Endodermal cell (in vitro differentiated cells): ENCODE results near the gene TRIM61. TPM values are rescaled to one million over a fixed set of nuclear protein-coding genes. Genes with fewer than 3 reads are reported as not detected.

Experiments used
- DNase-seq: peaks from one replicate; pipeline ENCODE4 v3.0.0-alpha.2; 2017
- H3K27ac ChIP-seq: 2 replicates; pipeline ENCODE4 v1.5.1; 2013; ENCODE audit warnings: mild to moderate bottlenecking, low read depth, low read length, moderate library complexity
- H3K27me3 ChIP-seq: 2 replicates; pipeline ENCODE4 v1.6.1; 2013; ENCODE audit warnings: mild to moderate bottlenecking, low read length, moderate library complexity; ENCODE audit not compliant: insufficient read depth, control insufficient read depth, poor library complexity, severe bottlenecking
- H3K36me3 ChIP-seq: 2 replicates; pipeline ENCODE4 v1.7.0; 2013; ENCODE audit warnings: mild to moderate bottlenecking, low read length, moderate library complexity; ENCODE audit not compliant: control insufficient read depth, insufficient read depth
- H3K4me1 ChIP-seq: one replicate; pipeline ENCODE4 v1.7.0; 2013; ENCODE audit warnings: low read length; ENCODE audit not compliant: control insufficient read depth, insufficient read depth
- H3K4me3 ChIP-seq: 2 replicates; pipeline ENCODE4 v1.5.1; 2013; ENCODE audit warnings: mild to moderate bottlenecking, low read length, moderate library complexity
- H3K9ac ChIP-seq: 2 replicates; pipeline ENCODE4 v1.6.1; 2013; ENCODE audit warnings: mild to moderate bottlenecking, low read length, moderate library complexity; ENCODE audit not compliant: poor library complexity, severe bottlenecking; ENCODE audit errors: extremely low read depth
- H3K9me3 ChIP-seq: 2 replicates; pipeline ENCODE4 v1.6.1; 2013; ENCODE audit warnings: mild to moderate bottlenecking, low read length, moderate library complexity; ENCODE audit not compliant: control insufficient read depth
- H3K27ac Mint-ChIP-seq: 2 replicates; pipeline ENCODE4 v1.8.0; 2020; ENCODE audit warnings: mixed read lengths
- H3K27me3 Mint-ChIP-seq: 2 replicates; pipeline ENCODE4 v1.8.0; 2021; ENCODE audit warnings: mild to moderate bottlenecking, mixed read lengths; ENCODE audit not compliant: insufficient read depth
- H3K36me3 Mint-ChIP-seq: 2 replicates; pipeline ENCODE4 v1.8.0; 2020; ENCODE audit warnings: low read depth, mixed read lengths
- H3K4me1 Mint-ChIP-seq: 2 replicates; pipeline ENCODE4 v1.8.0; 2020; ENCODE audit warnings: mixed read lengths
- H3K4me3 Mint-ChIP-seq: 2 replicates; pipeline ENCODE4 v1.8.0; 2020; ENCODE audit warnings: mild to moderate bottlenecking, moderate library complexity, mixed read lengths
- H3K9me3 Mint-ChIP-seq: 2 replicates; pipeline ENCODE4 v1.8.0; 2020; ENCODE audit warnings: mild to moderate bottlenecking, mixed read lengths
- WGBS, 2 experiments: methylation state at CpG; one replicate each; pipeline versions ENCODE4 v1.1.5 to v1.1.7; 2013; ENCODE audit warnings: missing lambda C conversion rate in 2 of 2, mixed read lengths in 1 of 2; ENCODE audit not compliant: insufficient coverage in 1 of 2, insufficient read length in 1 of 2; 5-methylcytosine and 5-hydroxymethylcytosine counted together
- total RNA-seq, 2 donors: library from RNA; stranded (reverse); fragmentation: NEBNext Ultra II Directional in 1 of 2; extraction: Animal tissue kit (Norgen Biotek cat#: 25700) in 1 of 2; gene quantifications; 2 replicates in 1 of 2; 3 replicates in 1 of 2; pipeline ENCODE4 v1.2.1, GENCODE V29; 2021
- TF ChIP-seq, protein P1 (sequence below): fragments of 200-600 bp; sonication (generic); conservative IDR thresholded peaks from 2 replicates; pipeline ENCODE4 v1.5.0; 2021; ENCODE audit warnings: antibody characterized with exemption, mild to moderate bottlenecking

TRIM61 gene
- total RNA-seq, 2 donors from 2014 or later = 2.7 to 3.8 TPM

DNA sequence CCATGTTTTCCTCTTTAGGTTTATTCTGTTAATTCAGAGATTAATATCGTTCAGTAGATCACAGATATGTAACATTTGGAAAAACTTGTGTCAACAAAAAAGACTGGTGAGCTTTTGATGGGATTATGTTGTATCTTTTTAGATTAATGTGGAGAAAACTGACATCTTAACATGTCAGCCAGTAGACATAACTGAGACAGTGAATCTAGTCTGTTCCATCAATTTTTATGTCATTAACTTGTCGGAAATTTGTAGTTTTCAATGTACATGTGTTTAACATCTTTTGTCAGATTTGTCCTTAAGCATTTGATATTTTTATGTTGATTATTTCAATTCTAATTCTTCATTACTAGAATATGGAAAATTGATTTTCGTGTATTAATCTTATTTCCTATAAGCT lies 58.5 kb downstream of the TRIM61 start:
- Mint-ChIP-seq H3K9me3 (no peaks in the 10 kb centered on the region), H3K27me3 (no peaks in the 10 kb centered on the region), H3K4me1 (no peaks in the 10 kb centered on the region), H3K27ac (no peak overlapping the region), H3K36me3 (no peaks in the 10 kb centered on the region), H3K4me3 (no peak overlapping the region)
- Histone ChIP-seq H3K4me3 (no peak overlapping the region), H3K9me3 (no peaks in the 10 kb centered on the region), H3K27ac (no peak overlapping the region), H3K9ac (no peak overlapping the region), H3K4me1 (no peaks in the 10 kb centered on the region), H3K27me3 (no peaks in the 10 kb centered on the region), H3K36me3 (no peaks in the 10 kb centered on the region)
- no peak for DNase-seq
- WGBS, 2 experiments = 93% methylated on average over 3 of the region's 3 CpGs; no CpG with 5 or more reads in 1 of the 2 experiments
- TF ChIP-seq, protein P1, sequence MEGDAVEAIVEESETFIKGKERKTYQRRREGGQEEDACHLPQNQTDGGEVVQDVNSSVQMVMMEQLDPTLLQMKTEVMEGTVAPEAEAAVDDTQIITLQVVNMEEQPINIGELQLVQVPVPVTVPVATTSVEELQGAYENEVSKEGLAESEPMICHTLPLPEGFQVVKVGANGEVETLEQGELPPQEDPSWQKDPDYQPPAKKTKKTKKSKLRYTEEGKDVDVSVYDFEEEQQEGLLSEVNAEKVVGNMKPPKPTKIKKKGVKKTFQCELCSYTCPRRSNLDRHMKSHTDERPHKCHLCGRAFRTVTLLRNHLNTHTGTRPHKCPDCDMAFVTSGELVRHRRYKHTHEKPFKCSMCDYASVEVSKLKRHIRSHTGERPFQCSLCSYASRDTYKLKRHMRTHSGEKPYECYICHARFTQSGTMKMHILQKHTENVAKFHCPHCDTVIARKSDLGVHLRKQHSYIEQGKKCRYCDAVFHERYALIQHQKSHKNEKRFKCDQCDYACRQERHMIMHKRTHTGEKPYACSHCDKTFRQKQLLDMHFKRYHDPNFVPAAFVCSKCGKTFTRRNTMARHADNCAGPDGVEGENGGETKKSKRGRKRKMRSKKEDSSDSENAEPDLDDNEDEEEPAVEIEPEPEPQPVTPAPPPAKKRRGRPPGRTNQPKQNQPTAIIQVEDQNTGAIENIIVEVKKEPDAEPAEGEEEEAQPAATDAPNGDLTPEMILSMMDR = no peak

Other genes with a start within 250 kb of the TRIM61 start
- not detected for gene SMIM31, start 223.5 kb downstream of the TRIM61 start, total RNA-seq
- gene APELA, start 100.5 kb downstream of the TRIM61 start, total RNA-seq = 10 to 100 TPM in 1 of 2 donors, 1 to 10 TPM in 1; 3.3 to 21.5 TPM
- not detected for gene TRIM60, start 54.3 kb upstream of the TRIM61 start, total RNA-seq
- not detected for gene TRIM75, start 76.2 kb upstream of the TRIM61 start, total RNA-seq
- gene TMEM192, start 135.2 kb upstream of the TRIM61 start, total RNA-seq = 10 to 100 TPM; 13.1 to 15.1 TPM
- 10 to 100 TPM; 11.6 to 16.0 TPM for gene KLHL2, start 229.9 kb upstream of the TRIM61 start, total RNA-seq